Right ventricle myocardium superior (tissue), 1 donor: ENCODE data around the gene EPHB2. TPM values are rescaled to one million over a fixed set of nuclear protein-coding genes. Genes with fewer than 3 reads are reported as not detected.

Experiments
- ATAC-seq: fragments of 200-7000 bp; cut with Tn5 transposase; one replicate; pipeline ENCODE4 v1.9.1; 2020; ENCODE audit warnings: mild to moderate bottlenecking; ENCODE audit not compliant: poor library complexity
- DNase-seq: peaks from one replicate; pipeline ENCODE4 v3.0.0-alpha.2; 2020
- intact Hi-C: fragments of 100-400 bp; cut with DNase I; formaldehyde crosslinking; loops from one replicate; pipeline ENCODE4 v1.11.2; 2022
- total RNA-seq: library from RNA; stranded (reverse); fragmentation: NEBNext Ultra II Directional; extraction: Animal tissue kit (Norgen Biotek cat#: 25700); gene quantifications from one replicate; pipeline ENCODE4 v1.2.1, GENCODE V29; 2021
- donor health status: DM: no; HTN: yes; CAD: no; lungs with severe emphysema.

The EPHB2 gene
- total RNA-seq, 1 donor from 2014 or later, result 2.7 TPM

DNA sequence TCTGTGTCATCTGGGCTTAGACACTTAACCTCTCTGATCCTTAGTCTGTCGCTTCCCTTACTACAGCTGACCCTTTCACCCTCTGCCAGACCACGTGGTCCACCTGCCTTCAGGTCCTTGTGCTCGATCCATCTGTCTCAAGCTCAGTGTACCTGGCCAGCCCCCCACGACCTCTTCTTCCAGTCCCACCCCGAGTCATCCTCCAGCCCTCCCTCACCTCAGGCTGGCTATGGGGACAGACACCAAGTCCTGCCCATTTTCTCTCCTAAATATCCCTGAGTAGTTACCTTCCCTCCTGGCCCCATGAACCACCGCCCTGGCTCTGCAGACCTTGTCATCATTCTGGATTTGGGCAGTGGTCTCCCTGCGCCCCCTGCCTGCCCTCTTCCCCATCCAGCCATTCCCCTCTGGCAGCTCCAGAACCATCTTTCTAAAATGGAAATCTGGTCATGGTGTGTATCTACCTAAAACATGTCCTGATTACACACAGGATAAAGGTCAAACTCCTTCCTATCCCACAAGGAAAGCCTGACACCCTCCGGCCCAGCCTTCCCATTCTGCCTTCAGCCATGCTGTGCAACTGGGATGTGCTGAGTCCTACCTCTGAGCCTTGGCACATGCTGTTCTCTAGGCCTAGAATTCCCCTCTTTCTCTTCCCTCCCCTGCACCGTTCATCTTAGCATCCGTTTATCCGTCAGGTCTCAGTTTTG lies 107.6 kb downstream of the EPHB2 start:
- DNase-seq (no peak), ATAC-seq (no peak)
- intact Hi-C loops, result no loop called here

- DNase-seq (no peak), ATAC-seq (no peak)
- intact Hi-C loops, result no loop called here
Observed at GRCh38 chr1:22819361-22819760, 108.7 kb downstream of the EPHB2 start.

DNA sequence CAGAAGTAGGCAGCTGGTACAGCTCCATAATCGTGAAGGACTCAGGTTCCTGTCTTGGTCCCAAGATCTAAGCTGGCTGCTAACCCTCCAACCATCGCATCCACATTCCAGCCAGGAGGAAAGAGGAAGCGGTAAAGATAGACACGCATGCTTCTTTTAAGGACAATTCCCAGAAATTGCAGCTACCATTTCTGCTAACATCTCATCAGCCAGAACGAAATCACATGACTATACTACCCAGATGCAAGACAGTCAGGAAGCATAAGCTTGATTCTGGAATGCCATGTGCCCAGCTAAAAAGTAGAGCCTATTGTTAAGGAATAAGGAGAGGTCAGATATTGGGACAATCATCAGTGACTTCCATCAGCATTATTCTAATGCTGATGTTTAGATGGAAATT lies 110.4 kb downstream of the EPHB2 start:
- ATAC-seq (no peak), DNase-seq (no peak)
- intact Hi-C loops, result no loop called here

DNA sequence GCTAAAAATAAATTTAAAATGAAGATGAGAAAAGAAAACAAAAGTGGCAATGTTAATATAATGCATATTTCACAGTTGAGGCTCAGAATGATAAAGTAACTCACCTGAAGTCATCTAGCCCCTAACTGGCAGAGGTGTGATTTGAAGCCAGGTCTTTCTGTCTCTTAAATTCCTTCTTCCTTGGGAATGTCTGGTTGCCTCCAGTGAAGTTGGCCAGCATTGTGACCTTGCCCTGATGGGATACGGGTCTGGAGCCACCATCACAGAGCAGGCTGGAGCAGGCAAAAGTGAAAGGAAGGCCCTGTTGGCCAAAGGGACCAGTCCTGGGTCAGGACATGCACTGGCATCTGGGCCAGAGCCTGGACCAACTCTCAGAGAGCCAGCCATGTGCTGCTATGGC lies 111.7 kb downstream of the EPHB2 start:
- ATAC-seq, result no peak
- no peak for DNase-seq
- intact Hi-C loops, result no loop called here

DNA sequence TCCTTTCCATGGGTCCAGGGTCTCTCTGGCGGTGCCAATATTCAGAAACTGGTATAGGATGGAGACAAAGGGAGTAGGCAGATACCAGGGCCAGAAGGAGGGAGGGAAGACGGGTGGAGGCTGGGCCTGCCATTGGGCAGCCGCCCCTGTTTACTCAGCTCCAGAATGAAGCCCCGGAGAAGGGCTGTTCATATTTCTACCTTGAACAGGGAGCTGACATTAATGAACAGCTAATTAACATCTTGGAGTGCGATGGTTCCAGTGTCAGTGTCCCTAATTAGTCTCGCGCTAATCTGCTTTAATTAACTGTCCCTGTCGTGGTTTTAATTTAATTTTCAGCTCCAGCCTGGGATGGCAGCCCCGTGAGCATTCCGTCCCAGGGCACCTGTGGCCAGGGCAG lies 113.8 kb downstream of the EPHB2 start:
- no peak for ATAC-seq
- intact Hi-C loops, result no loop called here
- no peak for DNase-seq

GRCh38 chr1:22824975-22825374 lies 114.3 kb downstream of the EPHB2 start:
- DNase-seq (no peak), ATAC-seq (no peak)
- intact Hi-C loops, result no loop called here

- intact Hi-C loops, result no loop called here
- ATAC-seq, result no peak
- no peak for DNase-seq
Observed at GRCh38 chr1:22825486-22826189, 115.0 kb downstream of the EPHB2 start.

GRCh38 chr1:22826604-22827580 lies 116.3 kb downstream of the EPHB2 start:
- intact Hi-C loops, result no loop called here
- ATAC-seq (peak; percentile 88), DNase-seq (peak; percentile 69)

GRCh38 chr1:22827666-22828483 lies 117.2 kb downstream of the EPHB2 start:
- ATAC-seq, result peak; percentile 76
- DNase-seq, result peak; percentile 75
- intact Hi-C loops, result no loop called here

GRCh38 chr1:22828484-22829308 lies 118.1 kb downstream of the EPHB2 start:
- ATAC-seq (peak; percentile 29), DNase-seq (no peak)
- intact Hi-C loops, result no loop called here

DNA sequence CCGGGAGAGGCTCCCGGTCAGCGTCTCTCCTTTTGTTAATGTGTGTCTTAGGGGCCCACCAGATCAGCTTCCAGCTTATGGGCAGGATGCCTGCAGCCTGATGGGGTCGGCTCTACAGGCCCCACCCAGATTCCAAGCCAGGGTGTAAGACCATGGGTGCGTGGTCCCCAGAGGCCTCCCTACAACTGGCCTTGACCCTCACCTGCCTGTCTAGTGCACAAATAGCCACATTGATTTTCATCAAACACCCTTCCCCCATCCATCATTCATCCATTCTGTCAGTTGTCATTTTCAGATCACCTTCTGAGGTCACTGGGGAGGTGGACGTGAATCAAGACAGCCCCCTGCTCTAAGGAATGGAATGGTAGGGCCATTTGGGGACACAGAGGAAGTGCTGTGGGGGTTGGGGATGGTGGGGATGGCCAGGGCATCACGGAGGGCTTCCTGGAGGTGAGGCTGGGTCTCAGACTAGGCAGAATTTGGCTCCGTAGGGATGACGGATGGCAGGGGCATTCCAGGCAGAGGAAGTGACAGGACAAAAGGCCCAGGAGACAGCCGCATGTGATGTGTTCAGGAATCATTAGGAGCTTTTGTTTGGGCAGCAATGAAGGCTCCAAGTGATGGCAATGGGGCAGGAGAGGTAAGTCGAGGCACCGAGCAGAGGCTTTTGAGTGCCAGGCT lies 118.8 kb downstream of the EPHB2 start:
- intact Hi-C loops, result no loop called here
- no peak for DNase-seq
- no peak for ATAC-seq

DNA sequence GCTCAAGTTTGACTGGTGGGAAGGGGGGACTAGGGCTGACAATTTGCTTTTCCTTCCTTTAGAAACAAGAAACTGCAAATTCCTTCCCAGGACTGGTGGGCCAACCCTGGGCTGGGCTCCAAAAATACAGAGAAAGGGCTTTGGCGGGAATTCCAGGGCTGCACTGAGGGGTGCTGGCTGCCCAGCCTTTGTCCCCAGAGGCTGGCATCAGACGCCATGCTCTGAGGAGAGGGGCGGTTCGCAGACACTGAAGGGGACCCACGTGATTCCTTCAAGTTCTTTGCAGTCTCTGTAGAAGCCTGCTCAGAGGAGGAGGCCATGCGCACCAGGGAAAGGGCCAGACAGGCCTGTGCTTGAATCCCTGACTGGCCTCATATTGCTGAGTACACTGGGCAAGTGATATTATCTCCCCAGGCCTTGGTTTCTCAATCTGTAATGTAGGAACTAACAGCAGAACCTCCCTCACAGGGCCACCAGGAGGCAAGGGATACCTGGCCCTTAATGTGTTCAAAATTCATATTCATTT lies 119.5 kb downstream of the EPHB2 start:
- DNase-seq, result no peak
- ATAC-seq, result no peak
- intact Hi-C loops, result no loop called here

DNA sequence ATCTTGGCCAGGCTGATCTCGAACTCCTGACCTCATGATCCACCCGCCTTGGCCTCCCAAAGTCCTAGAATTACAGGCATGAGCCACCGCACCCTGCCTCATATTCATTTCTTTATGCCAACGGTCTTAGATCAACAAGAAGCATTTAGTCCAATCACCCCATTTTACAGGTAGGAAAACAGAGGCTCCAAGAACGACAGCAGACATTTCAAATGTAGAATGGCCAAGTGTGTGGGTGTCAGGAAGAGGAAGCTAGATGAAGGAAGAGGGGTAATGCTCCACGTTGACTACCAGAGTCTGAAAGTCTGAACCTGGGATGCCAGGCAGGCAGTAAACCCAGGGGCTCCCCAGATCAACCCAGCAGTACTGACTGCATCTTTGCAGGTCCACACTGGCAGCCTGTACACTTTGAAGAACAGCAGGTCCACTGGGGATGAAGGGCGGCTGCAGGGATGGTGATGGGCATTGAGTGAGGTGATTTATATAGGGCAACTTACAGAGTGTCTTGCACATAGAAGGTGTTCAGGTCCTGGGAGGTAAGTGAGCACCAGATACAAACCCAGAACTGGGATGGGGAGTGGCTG lies 120.2 kb downstream of the EPHB2 start:
- intact Hi-C loops, result no loop called here
- DNase-seq (no peak), ATAC-seq (no peak)

DNA sequence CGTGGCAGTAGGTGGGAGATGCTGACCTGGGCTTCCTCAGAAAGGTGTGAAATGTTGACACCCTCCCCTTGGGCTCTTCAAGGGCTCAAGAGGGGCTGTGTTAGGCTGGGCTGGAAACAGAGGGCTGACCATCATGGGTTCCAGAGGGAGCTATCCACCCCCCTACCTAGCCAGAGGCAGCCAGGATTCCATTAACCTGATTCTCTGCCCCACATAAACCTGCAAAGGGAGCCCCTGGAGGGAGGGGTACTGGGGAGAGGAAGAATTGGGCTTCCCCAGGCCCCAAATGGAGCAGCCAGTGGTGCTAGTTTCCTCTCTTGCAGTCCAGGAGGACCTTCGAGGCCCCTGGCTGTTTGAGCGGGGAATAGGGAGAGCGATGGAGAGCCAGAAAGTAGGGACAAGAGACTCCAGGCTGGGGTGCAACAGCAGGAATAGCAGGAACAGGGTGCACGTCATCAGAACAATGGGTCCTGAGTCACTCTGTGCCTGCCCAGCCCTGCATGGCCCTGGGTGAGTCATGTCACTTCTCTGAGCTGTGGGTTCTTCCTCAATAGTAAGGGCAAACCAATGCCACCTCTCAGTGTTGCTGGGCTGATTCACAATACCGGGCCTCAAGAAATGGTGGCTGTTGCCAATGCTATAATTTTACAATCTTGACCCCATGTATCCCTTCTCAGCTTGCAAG lies 121.2 kb downstream of the EPHB2 start:
- ATAC-seq (no peak), DNase-seq (no peak)
- intact Hi-C loops, result no loop called here

DNA sequence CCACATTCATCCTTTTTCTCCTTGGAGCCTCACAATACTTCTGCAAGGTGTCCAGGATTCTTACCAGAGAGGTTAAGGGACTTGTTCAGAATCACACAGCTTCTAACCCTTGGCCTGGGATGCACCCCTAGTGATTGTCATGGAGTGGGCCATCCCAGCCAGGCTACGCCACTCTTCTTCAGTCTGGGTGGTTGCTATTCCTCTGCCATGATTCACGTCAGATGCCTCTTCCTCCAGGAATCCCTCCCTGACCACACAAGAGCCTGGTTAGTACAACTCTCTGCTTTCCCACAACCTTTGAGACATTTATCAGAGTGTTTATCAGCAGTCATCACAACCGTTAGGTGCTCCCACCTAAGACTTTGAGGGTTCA lies 121.8 kb downstream of the EPHB2 start:
- ATAC-seq (no peak), DNase-seq (no peak)
- intact Hi-C loops, result no loop called here

DNA sequence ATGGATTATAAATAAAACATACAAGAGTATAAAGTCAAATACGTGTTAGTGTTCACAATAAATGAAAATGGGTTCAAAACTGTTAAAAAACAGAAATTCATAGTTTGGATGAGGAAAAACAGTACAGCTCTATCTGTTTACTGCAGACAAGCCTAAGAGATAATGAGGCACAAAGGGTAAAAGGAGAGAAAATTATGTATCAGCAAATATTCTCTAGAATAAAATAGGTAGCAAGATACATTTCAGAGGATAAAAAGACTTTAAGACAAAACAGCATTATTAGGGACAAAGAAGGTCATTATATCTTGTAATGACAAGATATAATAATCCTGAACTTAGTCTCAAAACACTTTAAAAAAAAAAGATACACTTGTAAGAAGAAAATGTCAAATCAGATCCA lies 123.1 kb downstream of the EPHB2 start:
- intact Hi-C loops, result no loop called here
- no peak for ATAC-seq

More for the DNA sequence above, 123.1 kb downstream of the EPHB2 start:
- no peak for DNase-seq
